Adrenal gland (tissue), 12 donors: ENCODE measurements around the gene HSFX2. TPM values are rescaled to one million over a fixed set of nuclear protein-coding genes. Genes with fewer than 3 reads are reported as not detected.
"Not testable (repeated sequence)": the region's sequence is repeated elsewhere in the genome, so short reads cannot be mapped to it uniquely, and the experiment has no call there.

Source experiments
- DNase-seq, 7 donors: peaks; one replicate each; pipeline ENCODE4 v3.0.0-alpha.2; 2019 to 2020
- H3K27ac ChIP-seq, 5 donors: fragments of 200-600 bp; sonication (generic) in 4 of 5; 1 replicate in 3 of 5; 2 replicates in 2 of 5; pipeline versions ENCODE4 v1.5.1 to v1.8.0; 2016 to 2020; ENCODE audit warnings: mild to moderate bottlenecking in 1 of 5
- H3K27me3 ChIP-seq: fragments of 200-600 bp; 2 replicates; pipeline ENCODE4 v1.8.0; 2021
- H3K36me3 ChIP-seq, 2 donors: fragments of 200-600 bp; replicated peaks in 1 of 2; 1 replicate in 1 of 2; 2 replicates in 1 of 2; pipeline versions ENCODE4 v1.5.1 to v1.8.0; 2018 to 2022
- H3K4me1 ChIP-seq, 2 donors: fragments of 200-600 bp; replicated peaks in 1 of 2; 1 replicate in 1 of 2; 2 replicates in 1 of 2; pipeline versions ENCODE4 v1.5.1 to v1.8.0; 2018 to 2021
- H3K4me3 ChIP-seq, 4 donors: fragments of 200-600 bp; sonication (generic) in 3 of 4; one replicate each; pipeline ENCODE4 v1.5.1; 2016 to 2018
- H3K9me3 ChIP-seq, 3 donors: fragments of 200-600 bp; sonication (generic) in 1 of 3; replicated peaks in 1 of 3; 1 replicate in 2 of 3; 2 replicates in 1 of 3; pipeline versions ENCODE4 v1.5.1 to v1.8.0; 2016 to 2021
- POLR2A ChIP-seq, 2 donors: fragments of 450-650 bp; IDR thresholded peaks; one replicate each; pipeline ENCODE4 v1.6.1; 2017; ENCODE audit warnings: antibody characterized with exemption in 2 of 2, mild to moderate bottlenecking in 2 of 2, moderate library complexity in 1 of 2
- WGBS, 4 donors: extraction: QIAGEN DNeasy Blood & Tissue Kit in 2 of 4; methylation state at CpG; one replicate each; pipeline versions ENCODE4 v1.1.5 to v1.1.7; 2013 to 2017; 5-methylcytosine and 5-hydroxymethylcytosine counted together
- intact Hi-C, 2 donors: fragments of 100-400 bp; cut with DNase I; formaldehyde crosslinking; loops; one replicate each; pipeline versions ENCODE4 v1.14.1 to v1.15.0; 2022 to 2023
- polyA plus RNA-seq, 3 donors: library from polyadenylated mRNA; stranded (reverse); fragments of 200-250 nt in 2 of 3; fragments of 350-450 nt in 1 of 3; fragmentation: Illumina TruSeq in 1 of 3; extraction: RNeasy Lipid Tissue Mini Kit (QIAGEN cat#74804) in 1 of 3; gene quantifications; one replicate each; pipeline ENCODE4 v1.2.3, GENCODE V29; 2013 to 2014
- total RNA-seq, 9 donors: library from RNA; depleted of rRNA in 4 of 9; stranded (reverse); fragments of >200 nt in 4 of 9; fragments of 120-200 nt in 1 of 9; fragmentation: NEBNext Ultra II Directional in 1 of 9; extraction: Animal tissue kit (Norgen Biotek cat#: 25700) in 1 of 9; gene quantifications; one replicate each; pipeline versions ENCODE4 v1.1.0 to v1.2.4, GENCODE V29; 2013 to 2023
- TF ChIP-seq, protein P1 (sequence below), 6 experiments: fragments of 450-650 bp in 4 of 6; fragments of 200-600 bp in 2 of 6; sonication (generic) in 1 of 6; IDR thresholded peaks; 1 replicate in 5 of 6; 2 replicates in 1 of 6; pipeline versions ENCODE4 v1.5.1 to v1.8.0; 2016 to 2021; ENCODE audit warnings: antibody characterized with exemption in 6 of 6, mild to moderate bottlenecking in 2 of 6, moderate library complexity in 1 of 6
- donor health status: healthy with polysubstance abuse.
- donor health status: Bipolar disorder and iron deficiency.
- donor health status: DM: yes; HTN: yes; CAD: no.
- donor health status: DM: no; HTN: no; CAD: no.
- donor health status: DM: no; HTN: no; CAD: no.
- donor health status: DM: yes; HTN: yes; CAD: no.

Gene HSFX2
- total and polyA plus RNA-seq, 12 donors: 0.18 to 2.5 (median 1.2) TPM; not detected in 8

DNA sequence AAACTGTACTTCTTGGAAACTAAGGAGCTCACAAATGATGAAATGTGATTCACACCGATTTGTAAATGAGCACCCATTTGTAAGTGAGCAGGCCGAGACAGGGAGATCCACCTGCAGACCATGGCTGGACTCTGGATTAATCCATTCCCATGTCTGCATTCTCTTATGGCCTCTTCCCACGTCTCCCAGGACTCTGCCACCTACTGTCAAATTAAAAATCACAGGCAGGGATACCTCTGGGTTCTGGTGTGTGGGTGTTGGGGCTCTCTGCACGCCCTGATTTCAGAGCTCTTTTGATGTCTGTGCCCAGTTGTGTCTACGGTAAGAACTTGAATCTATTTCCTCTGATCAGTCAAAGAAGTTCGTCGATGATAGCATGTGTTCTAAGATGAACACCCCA is 4.1 kb downstream of the HSFX2 start:
- H3K27me3 ChIP-seq, intact Hi-C loops, H3K4me3 ChIP-seq, DNase-seq, H3K9me3 ChIP-seq, H3K36me3 ChIP-seq, H3K4me1 ChIP-seq, H3K27ac ChIP-seq: not testable (repeated sequence)
- no CpG with 5 or more reads among the region's 7 CpGs for WGBS, 4 donors

DNA sequence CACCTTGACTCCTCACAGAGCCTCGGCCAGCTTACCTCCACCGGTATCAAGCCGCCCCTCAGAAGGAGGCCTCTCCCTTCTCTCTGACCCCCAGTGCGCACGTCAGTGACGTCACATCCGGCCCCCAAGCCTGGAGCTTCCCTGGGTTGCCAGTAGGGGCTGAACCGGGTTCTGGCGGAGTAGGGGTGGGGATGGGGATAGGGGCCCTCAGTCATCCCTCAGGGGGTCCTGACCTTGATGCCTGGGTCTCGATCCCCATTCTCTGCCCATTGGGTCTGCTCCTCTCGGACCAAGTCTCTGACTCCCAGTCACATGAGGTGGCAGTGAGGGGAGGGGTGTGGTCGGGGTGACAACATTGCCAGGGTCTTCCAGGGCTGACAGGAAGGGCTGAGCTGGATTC is 7.8 kb downstream of the HSFX2 start, which contains the start of gene MAGEA9B:
TSS of gene MAGEA9B (minus strand) at position 101 of the 400 bp plus-strand sequence. CDS start 4,280 bp downstream, outside the sequence.
- H3K4me1 ChIP-seq, H3K27ac ChIP-seq, DNase-seq, H3K36me3 ChIP-seq, H3K27me3 ChIP-seq, H3K9me3 ChIP-seq, intact Hi-C loops, H3K4me3 ChIP-seq: not testable (repeated sequence)
- WGBS, 4 donors: no CpG with 5 or more reads among the region's 12 CpGs

DNA sequence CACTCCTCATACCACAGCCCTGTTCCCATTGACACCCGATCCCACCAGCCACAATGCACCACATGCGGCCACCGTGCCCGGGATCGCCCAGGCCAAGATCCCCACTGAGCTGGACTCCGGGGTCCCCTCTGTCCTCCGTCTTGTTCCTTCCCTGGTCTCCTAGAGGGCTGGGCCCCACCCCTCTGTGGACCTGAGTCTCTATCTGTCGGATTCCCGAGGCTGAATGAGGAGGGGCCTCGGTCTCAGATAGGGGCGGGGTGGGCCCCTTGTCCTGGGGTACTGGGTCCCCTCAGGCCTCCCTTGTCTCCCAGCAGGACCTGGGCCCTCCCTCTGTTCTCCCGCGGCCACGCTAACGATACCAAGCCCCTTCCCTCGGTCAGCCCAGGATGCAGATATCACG is 9.5 kb downstream of the HSFX2 start:
- H3K36me3 ChIP-seq, DNase-seq, H3K4me3 ChIP-seq, intact Hi-C loops, H3K27ac ChIP-seq, H3K4me1 ChIP-seq, H3K27me3 ChIP-seq, H3K9me3 ChIP-seq: not testable (repeated sequence)
- WGBS, 4 donors: 74 to 91% (median 88%) methylated on average over 5 to 6 of the region's 17 CpGs; no CpG with 5 or more reads in 1 of the 4 donors

DNA sequence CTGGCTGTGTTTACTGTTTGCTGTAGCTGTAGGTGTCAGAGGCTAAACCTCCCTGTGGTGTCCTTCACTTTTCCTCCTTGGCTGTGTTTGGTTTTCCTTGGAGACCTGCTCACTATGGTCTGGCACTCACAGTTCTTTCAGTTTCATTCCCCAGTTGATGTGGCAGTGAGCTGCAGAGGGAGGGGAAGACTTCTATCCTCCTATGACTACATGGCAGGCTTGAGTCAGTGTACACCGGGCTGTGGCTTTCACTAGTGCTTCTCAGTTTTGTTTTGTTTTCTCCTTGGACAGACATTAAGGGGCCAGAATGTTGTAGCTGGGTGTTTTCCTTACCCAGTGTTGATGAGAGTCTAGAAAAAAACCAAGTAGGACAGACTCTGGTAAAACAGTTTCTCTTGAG is 21.7 kb downstream of the HSFX2 start:
- H3K4me3 ChIP-seq, H3K36me3 ChIP-seq, H3K27ac ChIP-seq, DNase-seq, H3K4me1 ChIP-seq, intact Hi-C loops, H3K9me3 ChIP-seq, H3K27me3 ChIP-seq: not testable (repeated sequence)
- no CpG with 5 or more reads among the region's 1 CpG for WGBS, 4 donors

DNA sequence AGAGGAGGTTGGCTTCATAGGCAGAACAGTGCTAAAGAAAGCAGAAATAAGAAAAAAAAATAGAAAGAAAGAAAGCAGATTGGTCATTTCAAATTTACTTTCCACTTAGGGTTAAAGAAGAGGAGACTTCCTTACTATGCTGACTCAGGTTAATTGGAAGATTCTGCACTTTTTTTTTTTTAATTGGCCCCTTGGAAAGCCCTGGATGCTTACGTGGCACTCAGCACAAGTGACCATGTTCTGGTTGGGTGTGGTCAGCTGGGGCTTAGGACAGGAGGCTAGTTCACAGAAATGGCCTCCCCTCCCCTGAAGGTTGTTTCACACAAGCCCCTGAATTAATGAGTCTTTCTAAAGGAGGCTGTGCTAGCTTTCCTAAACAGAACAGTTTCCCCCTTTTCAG is 22.4 kb downstream of the HSFX2 start:
- Histone ChIP-seq H3K36me3 (no peaks in the 10 kb centered on the region), H3K4me3 (no peak overlapping the region), H3K27me3 (peaks cover 10% of the 10 kb centered on the region), H3K4me1 (no peaks in the 10 kb centered on the region), H3K27ac (no peak overlapping the region), H3K9me3 (no peaks in the 10 kb centered on the region)
- no peak for TF ChIP-seq POLR2A (IDR thresholded peaks at IDR 0.05)
- TF ChIP-seq, protein P1, sequence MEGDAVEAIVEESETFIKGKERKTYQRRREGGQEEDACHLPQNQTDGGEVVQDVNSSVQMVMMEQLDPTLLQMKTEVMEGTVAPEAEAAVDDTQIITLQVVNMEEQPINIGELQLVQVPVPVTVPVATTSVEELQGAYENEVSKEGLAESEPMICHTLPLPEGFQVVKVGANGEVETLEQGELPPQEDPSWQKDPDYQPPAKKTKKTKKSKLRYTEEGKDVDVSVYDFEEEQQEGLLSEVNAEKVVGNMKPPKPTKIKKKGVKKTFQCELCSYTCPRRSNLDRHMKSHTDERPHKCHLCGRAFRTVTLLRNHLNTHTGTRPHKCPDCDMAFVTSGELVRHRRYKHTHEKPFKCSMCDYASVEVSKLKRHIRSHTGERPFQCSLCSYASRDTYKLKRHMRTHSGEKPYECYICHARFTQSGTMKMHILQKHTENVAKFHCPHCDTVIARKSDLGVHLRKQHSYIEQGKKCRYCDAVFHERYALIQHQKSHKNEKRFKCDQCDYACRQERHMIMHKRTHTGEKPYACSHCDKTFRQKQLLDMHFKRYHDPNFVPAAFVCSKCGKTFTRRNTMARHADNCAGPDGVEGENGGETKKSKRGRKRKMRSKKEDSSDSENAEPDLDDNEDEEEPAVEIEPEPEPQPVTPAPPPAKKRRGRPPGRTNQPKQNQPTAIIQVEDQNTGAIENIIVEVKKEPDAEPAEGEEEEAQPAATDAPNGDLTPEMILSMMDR (IDR thresholded peaks at IDR 0.05): no peak
- whole genome bisulfite sequencing, 4 donors: 39 to 50% (median 47%) methylated on average over 1 of the region's 1 CpG
- DNase-seq: no peak
- intact Hi-C loops: no loop called here

DNA sequence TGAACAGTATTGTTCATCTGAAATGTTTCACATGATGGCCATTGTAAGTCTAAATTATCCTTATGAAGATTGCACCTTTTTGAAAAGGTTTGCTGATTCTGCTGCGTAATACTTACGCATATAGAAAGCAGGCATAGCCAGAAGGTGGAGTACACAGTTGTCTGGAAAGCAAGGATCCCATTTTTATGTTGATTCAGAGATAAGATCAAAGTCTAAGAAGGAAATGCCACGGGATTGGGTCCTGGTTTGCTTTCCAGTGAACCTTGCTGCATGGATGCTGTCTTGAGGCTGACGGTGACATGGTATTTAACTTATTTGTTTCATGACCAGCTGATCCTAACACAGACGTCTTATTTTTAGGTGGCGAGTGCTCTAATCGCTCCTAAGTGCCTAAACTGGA is 23.3 kb downstream of the HSFX2 start:
- Histone ChIP-seq H3K4me1 (no peaks in the 10 kb centered on the region), H3K36me3 (no peaks in the 10 kb centered on the region), H3K9me3 (no peaks in the 10 kb centered on the region), H3K4me3 (no peak overlapping the region), H3K27me3 (peaks cover 10% of the 10 kb centered on the region), H3K27ac (no peak overlapping the region)
- intact Hi-C loops: no loop called here
- 65 to 87% (median 75%) methylated on average over 7 of the region's 7 CpGs for WGBS, 4 donors
- DNase-seq: no peak
- TF ChIP-seq POLR2A (IDR thresholded peaks at IDR 0.05): no peak
- TF ChIP-seq, protein P1 (IDR thresholded peaks at IDR 0.05): no peak
